ENCODE data around the gene OGFOD1. TPM values are rescaled to one million over a fixed set of nuclear protein-coding genes. Genes with fewer than 3 reads are reported as not detected.

OGFOD1 gene
- total and polyA plus RNA-seq, 3 experiments from 2014 or later = 87.9 to 114 (median 91.9) TPM

DNA sequence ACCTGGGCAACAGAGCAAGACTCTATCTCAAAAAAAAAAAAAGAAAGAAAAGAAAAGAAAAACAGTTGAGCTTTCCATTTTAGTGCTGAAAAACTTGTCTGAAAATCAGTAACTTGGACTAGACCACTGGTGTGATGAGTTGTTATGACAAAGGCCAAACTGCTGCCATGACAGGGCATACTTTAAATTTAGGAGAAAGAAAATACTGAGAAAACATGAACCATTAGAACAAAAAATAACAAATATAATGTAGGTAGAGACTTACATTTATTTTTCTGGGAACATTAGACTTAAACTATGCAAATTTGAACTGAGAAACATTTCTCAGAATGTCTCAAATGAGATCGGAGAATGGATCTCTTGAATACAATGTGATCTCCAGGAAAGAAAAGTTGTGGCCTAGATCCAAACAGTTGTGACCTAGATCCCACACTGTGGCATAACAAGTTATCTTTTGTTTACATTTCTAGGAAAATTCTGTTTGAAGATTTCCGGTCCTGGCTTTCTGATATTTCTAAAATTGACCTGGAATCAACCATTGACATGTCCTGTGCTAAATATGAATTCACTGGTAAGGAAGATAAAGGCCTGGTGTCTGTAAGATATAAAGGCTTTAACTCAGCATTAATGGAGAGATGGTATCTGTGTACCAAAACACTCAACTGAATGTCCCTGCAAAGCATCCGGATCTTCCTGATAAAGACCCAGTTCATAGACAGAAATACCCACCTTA, 10.9 kb downstream of the OGFOD1 start:
- H3K27ac Mint-ChIP-seq = peak overlapping the region in 5 of 8 donors; percentile 11 to 79 (median 54)
- H3K36me3 ChIP-seq (ENCODE audit: insufficient read depth, low read length) = peaks cover 27% of the 10 kb centered on the region
- no peak overlapping the region for H3K4me3 Mint-ChIP-seq
- no peaks in the 10 kb centered on the region for H3K27me3 Mint-ChIP-seq
- ChIA-PET POLR2A (no interaction called here), CTCF (no interaction called here)
- H3K4me3 ChIP-seq (ENCODE audit: low read length) = no peak overlapping the region
- peaks cover 7 to 81% (median 30%) of the 10 kb centered on the region in 3 donors for H3K36me3 Mint-ChIP-seq
- no peaks in the 10 kb centered on the region for H3K9me3 Mint-ChIP-seq
- DNase-seq = no peak
- H3K4me1 Mint-ChIP-seq = peaks cover 3 to 7% (median 6%) of the 10 kb centered on the region in 3 donors
- no peaks in the 10 kb centered on the region for H3K4me1 ChIP-seq (ENCODE audit: insufficient read depth, low read length)
- H3K27me3 ChIP-seq (ENCODE audit: insufficient read depth, low read length, poor library complexity, severe bottlenecking) = no peaks in the 10 kb centered on the region
- H3K27ac ChIP-seq (ENCODE audit: low read depth, low read length) = peak overlapping the region; percentile 38
- H3K9me3 ChIP-seq (ENCODE audit: low read length) = no peaks in the 10 kb centered on the region

DNA sequence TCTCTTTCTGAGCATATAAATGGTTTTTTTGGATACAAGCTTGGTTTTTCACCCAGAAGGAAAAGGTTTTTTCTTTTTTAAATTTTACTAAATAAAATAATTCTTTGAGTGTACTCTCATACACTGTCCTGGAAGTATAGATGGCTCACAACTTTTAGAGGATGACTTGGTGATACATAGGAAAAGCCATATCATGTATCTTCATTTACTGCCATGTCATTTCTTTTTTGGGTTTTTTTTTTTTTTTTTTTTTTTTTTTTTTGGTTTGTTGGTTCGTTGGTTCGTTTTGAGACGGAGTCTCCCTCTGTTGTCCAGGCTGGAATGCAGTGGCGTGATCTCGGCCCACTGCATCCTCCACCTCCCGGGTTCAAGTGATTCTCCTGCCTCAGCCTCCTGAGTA, 11.8 kb downstream of the OGFOD1 start:
- Mint-ChIP-seq H3K27me3 (no peaks in the 10 kb centered on the region), H3K4me3 (no peak overlapping the region), H3K9me3 (no peaks in the 10 kb centered on the region), H3K36me3 (peaks cover 6 to 83% (median 26%) of the 10 kb centered on the region in 3 donors), H3K4me1 (peaks cover 2 to 3% (median 3%) of the 10 kb centered on the region in 3 donors), H3K27ac (no peak overlapping the region)
- no peaks in the 10 kb centered on the region for H3K27me3 ChIP-seq (ENCODE audit: insufficient read depth, low read length, poor library complexity, severe bottlenecking)
- no peaks in the 10 kb centered on the region for H3K9me3 ChIP-seq (ENCODE audit: low read length)
- no peaks in the 10 kb centered on the region for H3K4me1 ChIP-seq (ENCODE audit: insufficient read depth, low read length)
- H3K36me3 ChIP-seq (ENCODE audit: insufficient read depth, low read length) = peaks cover 30% of the 10 kb centered on the region
- POLR2A ChIA-PET = interaction anchor here (0.7 kb wide), 1 partner anchor 333 kb away, joined by 13 read pairs; no protein-coding TSS in a partner anchor
- DNase-seq = no peak
- H3K4me3 ChIP-seq (ENCODE audit: low read length) = no peak overlapping the region
- H3K27ac ChIP-seq (ENCODE audit: low read depth, low read length) = peak overlapping the region; percentile 34
- CTCF ChIA-PET = no interaction called here

DNA sequence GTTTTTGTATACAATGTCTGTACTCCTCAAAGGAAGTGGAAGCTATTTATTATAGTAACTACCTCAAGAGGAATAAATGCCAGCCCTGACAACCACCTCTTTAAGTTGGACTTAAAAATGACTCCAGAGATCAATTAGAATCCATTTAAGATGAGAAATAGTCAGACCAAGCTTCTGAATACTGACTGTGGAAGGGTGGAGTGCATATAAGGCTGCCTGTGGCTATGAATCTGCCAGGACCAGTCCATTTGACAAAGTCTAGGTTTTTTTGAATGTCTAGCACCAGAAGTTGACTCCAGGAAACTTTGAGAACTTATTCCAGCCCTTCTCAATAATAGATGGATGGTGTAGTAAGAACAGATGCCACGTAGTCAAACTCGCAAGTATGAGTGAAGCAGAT, 15.0 kb downstream of the OGFOD1 start:
- CTCF ChIA-PET = interaction anchor here (0.8 kb wide), 1 partner anchor 208 kb away, joined by 3 read pairs; no protein-coding TSS in a partner anchor
- peak overlapping the region in 1 of 8 donors; percentile 81 for H3K27ac Mint-ChIP-seq
- peaks cover 19 to 87% (median 33%) of the 10 kb centered on the region in 3 donors for H3K36me3 Mint-ChIP-seq

DNA sequence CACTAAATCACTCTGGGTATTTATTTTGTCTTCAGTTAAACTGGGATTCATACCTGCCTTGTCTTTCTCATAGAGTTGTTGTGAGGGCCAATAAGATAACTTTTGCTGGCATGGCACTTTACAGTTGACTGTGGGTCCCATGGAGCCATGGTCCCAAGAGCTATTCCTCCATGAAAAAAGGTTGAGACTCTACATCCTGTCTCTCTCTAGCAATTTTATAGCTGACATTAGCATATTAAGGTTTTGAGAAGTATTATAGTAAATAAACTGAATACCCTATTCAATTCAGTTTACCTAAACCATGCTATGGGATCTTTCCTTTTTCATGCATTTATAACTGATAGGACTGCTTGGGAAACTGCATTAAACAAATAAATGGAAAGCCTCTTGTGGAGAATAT, 17.4 kb downstream of the OGFOD1 start:
- peaks cover 0 to 3% (median 2%) of the 10 kb centered on the region in 3 donors for H3K4me1 Mint-ChIP-seq

More for the DNA sequence above, 15.0 kb downstream of the OGFOD1 start:
- H3K27me3 ChIP-seq (ENCODE audit: insufficient read depth, low read length, poor library complexity, severe bottlenecking) = no peaks in the 10 kb centered on the region
- POLR2A ChIA-PET = no interaction called here
- Mint-ChIP-seq H3K4me1 (peaks cover 0 to 3% (median 2%) of the 10 kb centered on the region in 3 donors), H3K4me3 (no peak overlapping the region), H3K9me3 (no peaks in the 10 kb centered on the region), H3K27me3 (no peaks in the 10 kb centered on the region)
- DNase-seq = no peak
- no peaks in the 10 kb centered on the region for H3K9me3 ChIP-seq (ENCODE audit: low read length)
- no peaks in the 10 kb centered on the region for H3K4me1 ChIP-seq (ENCODE audit: insufficient read depth, low read length)
- H3K4me3 ChIP-seq (ENCODE audit: low read length) = no peak overlapping the region
- no peak overlapping the region for H3K27ac ChIP-seq (ENCODE audit: low read depth, low read length)
- peaks cover 51% of the 10 kb centered on the region for H3K36me3 ChIP-seq (ENCODE audit: insufficient read depth, low read length)

DNA sequence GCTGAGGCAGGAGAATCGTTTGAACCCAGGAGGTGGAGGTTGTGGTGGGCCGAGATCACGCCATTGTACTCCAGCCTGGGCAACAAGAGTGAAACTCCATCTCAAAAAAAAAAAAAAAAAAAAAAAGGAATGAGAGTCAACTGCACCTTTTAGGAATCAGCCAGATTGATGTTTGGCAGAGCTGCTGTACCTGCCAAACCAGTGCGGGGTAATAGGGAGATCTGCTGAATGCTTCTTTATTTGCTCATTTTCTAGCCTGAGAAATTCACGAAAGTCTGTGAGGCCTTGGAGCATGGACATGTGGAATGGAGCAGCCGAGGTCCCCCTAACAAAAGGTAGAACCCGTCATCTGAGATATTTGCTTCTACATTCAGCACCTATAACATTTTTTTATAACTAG, 18.4 kb downstream of the OGFOD1 start:
- Histone ChIP-seq H3K4me3 (ENCODE audit: low read length) (no peak overlapping the region), H3K9me3 (ENCODE audit: low read length) (no peaks in the 10 kb centered on the region), H3K27ac (ENCODE audit: low read depth, low read length) (no peak overlapping the region), H3K27me3 (ENCODE audit: insufficient read depth, low read length, poor library complexity, severe bottlenecking) (no peaks in the 10 kb centered on the region), H3K4me1 (ENCODE audit: insufficient read depth, low read length) (no peaks in the 10 kb centered on the region), H3K36me3 (ENCODE audit: insufficient read depth, low read length) (peaks cover 67% of the 10 kb centered on the region)
- H3K27ac Mint-ChIP-seq = peak overlapping the region in 3 of 8 donors; percentile 20 to 79 (median 64)
- no peaks in the 10 kb centered on the region for H3K27me3 Mint-ChIP-seq
- ChIA-PET CTCF (no interaction called here), POLR2A (no interaction called here)
- H3K4me3 Mint-ChIP-seq = no peak overlapping the region
- no peak for DNase-seq
- peaks cover 12 to 87% (median 21%) of the 10 kb centered on the region in 3 donors for H3K36me3 Mint-ChIP-seq
- no peaks in the 10 kb centered on the region for H3K9me3 Mint-ChIP-seq
- H3K4me1 Mint-ChIP-seq = peaks cover 0 to 2% (median 0%) of the 10 kb centered on the region in 3 donors

More for the DNA sequence above, 17.4 kb downstream of the OGFOD1 start:
- H3K27ac ChIP-seq (ENCODE audit: low read depth, low read length) = no peak overlapping the region
- no peak overlapping the region for H3K4me3 ChIP-seq (ENCODE audit: low read length)
- H3K36me3 ChIP-seq (ENCODE audit: insufficient read depth, low read length) = peaks cover 65% of the 10 kb centered on the region
- H3K27me3 ChIP-seq (ENCODE audit: insufficient read depth, low read length, poor library complexity, severe bottlenecking) = no peaks in the 10 kb centered on the region
- H3K27ac Mint-ChIP-seq = peak overlapping the region in 1 of 8 donors; percentile 74
- POLR2A ChIA-PET = no interaction called here
- no peak for DNase-seq
- peaks cover 18 to 92% (median 28%) of the 10 kb centered on the region in 3 donors for H3K36me3 Mint-ChIP-seq
- CTCF ChIA-PET = no interaction called here
- no peaks in the 10 kb centered on the region for H3K9me3 ChIP-seq (ENCODE audit: low read length)
- no peak overlapping the region for H3K4me3 Mint-ChIP-seq
- no peaks in the 10 kb centered on the region for H3K9me3 Mint-ChIP-seq
- no peaks in the 10 kb centered on the region for H3K27me3 Mint-ChIP-seq
- no peaks in the 10 kb centered on the region for H3K4me1 ChIP-seq (ENCODE audit: insufficient read depth, low read length)

DNA sequence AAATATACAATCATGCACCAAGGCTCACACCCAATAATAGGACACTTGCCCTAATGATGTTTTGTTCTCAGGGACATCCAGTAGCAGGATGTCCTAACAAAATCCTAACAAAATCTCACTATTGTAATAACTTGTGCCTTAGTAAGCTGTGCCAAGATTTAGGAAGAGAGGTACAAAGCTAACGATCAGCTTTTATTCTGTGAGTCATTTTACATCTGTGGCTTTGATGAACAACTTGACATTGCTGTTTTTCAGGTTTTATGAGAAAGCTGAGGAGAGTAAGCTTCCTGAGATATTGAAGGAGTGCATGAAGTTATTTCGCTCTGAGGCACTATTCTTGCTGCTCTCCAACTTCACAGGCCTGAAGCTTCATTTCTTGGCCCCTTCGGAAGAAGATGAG, 18.9 kb downstream of the OGFOD1 start:
- H3K27ac Mint-ChIP-seq = peak overlapping the region in 6 of 8 donors; percentile 9 to 73 (median 44)
- H3K27me3 ChIP-seq (ENCODE audit: insufficient read depth, low read length, poor library complexity, severe bottlenecking) = no peaks in the 10 kb centered on the region
- H3K4me1 ChIP-seq (ENCODE audit: insufficient read depth, low read length) = no peaks in the 10 kb centered on the region
- H3K9me3 ChIP-seq (ENCODE audit: low read length) = no peaks in the 10 kb centered on the region
- H3K9me3 Mint-ChIP-seq = no peaks in the 10 kb centered on the region
- peaks cover 0 to 2% (median 0%) of the 10 kb centered on the region in 3 donors for H3K4me1 Mint-ChIP-seq
- peaks cover 72% of the 10 kb centered on the region for H3K36me3 ChIP-seq (ENCODE audit: insufficient read depth, low read length)
- peaks cover 12 to 91% (median 20%) of the 10 kb centered on the region in 3 donors for H3K36me3 Mint-ChIP-seq
- H3K4me3 ChIP-seq (ENCODE audit: low read length) = no peak overlapping the region
- no peaks in the 10 kb centered on the region for H3K27me3 Mint-ChIP-seq
- H3K27ac ChIP-seq (ENCODE audit: low read depth, low read length) = no peak overlapping the region
- ChIA-PET CTCF (no interaction called here), POLR2A (no interaction called here)
- no peak overlapping the region for H3K4me3 Mint-ChIP-seq
- DNase-seq = no peak

DNA sequence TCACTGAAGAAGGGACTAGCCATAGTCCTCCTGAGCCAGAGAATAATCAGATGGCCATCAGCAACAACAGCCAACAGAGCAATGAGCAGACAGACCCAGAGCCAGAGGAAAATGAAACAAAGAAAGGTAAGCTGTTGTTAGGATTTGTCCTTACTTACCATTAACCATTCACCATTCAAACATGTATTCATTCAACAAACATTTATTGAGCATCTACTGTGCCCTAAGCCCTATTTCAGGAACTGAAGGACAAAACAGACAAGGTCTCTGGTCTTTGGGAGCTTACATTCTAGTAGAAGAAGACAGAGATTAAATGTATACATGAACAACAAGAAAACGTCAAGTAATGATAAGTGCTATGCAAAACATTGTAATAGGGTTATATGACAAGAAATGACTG, 19.3 kb downstream of the OGFOD1 start:
- peaks cover 0 to 2% (median 0%) of the 10 kb centered on the region in 3 donors for H3K4me1 Mint-ChIP-seq
- peaks cover 12 to 91% (median 19%) of the 10 kb centered on the region in 3 donors for H3K36me3 Mint-ChIP-seq
- Histone ChIP-seq H3K27ac (ENCODE audit: low read depth, low read length) (no peak overlapping the region), H3K4me3 (ENCODE audit: low read length) (no peak overlapping the region), H3K36me3 (ENCODE audit: insufficient read depth, low read length) (peaks cover 76% of the 10 kb centered on the region), H3K27me3 (ENCODE audit: insufficient read depth, low read length, poor library complexity, severe bottlenecking) (no peaks in the 10 kb centered on the region), H3K9me3 (ENCODE audit: low read length) (no peaks in the 10 kb centered on the region), H3K4me1 (ENCODE audit: insufficient read depth, low read length) (no peaks in the 10 kb centered on the region)
- H3K4me3 Mint-ChIP-seq = no peak overlapping the region
- no peak for DNase-seq
- peak overlapping the region in 5 of 8 donors; percentile 9 to 73 (median 24) for H3K27ac Mint-ChIP-seq
- H3K27me3 Mint-ChIP-seq = no peaks in the 10 kb centered on the region
- ChIA-PET POLR2A (no interaction called here), CTCF (no interaction called here)
- no peaks in the 10 kb centered on the region for H3K9me3 Mint-ChIP-seq

DNA sequence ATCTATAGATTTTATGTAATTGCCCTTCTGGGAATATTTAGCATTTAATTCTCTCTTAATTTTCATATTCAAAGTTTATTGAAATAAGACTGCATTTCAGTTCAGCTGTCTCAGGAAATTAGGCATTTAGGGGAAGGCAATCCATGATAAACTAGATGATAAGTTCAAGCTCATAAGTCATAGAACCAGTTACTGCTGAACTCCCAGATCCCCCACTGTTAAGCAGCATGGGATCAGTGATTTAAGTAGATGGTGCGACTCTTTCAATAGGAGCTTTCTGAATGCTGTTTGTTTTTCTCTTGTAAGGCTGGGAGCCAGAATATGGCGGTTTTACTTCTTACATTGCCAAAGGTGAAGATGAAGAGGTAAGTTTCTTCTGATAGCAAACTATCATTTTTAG, 23.8 kb downstream of the OGFOD1 start:
- POLR2A ChIA-PET = interaction anchor here (0.6 kb wide), 1 partner anchor 24 kb away, joined by 3 read pairs; the partner anchor contains the start of genes NUDT21 and OGFOD1
- Mint-ChIP-seq H3K36me3 (peaks cover 6 to 87% (median 19%) of the 10 kb centered on the region in 3 donors), H3K4me1 (peaks cover 4 to 8% (median 7%) of the 10 kb centered on the region in 3 donors), H3K4me3 (no peak overlapping the region), H3K27ac (peak overlapping the region in 2 of 8 donors; percentile 10 to 11), H3K27me3 (no peaks in the 10 kb centered on the region), H3K9me3 (no peaks in the 10 kb centered on the region)
- H3K27ac ChIP-seq (ENCODE audit: low read depth, low read length) = no peak overlapping the region
- no peaks in the 10 kb centered on the region for H3K9me3 ChIP-seq (ENCODE audit: low read length)
- DNase-seq = no peak
- CTCF ChIA-PET = interaction anchor here (1.2 kb wide), 1 partner anchor 25 kb away, joined by 3 read pairs; no protein-coding TSS in a partner anchor
- peaks cover 57% of the 10 kb centered on the region for H3K36me3 ChIP-seq (ENCODE audit: insufficient read depth, low read length)
- no peaks in the 10 kb centered on the region for H3K4me1 ChIP-seq (ENCODE audit: insufficient read depth, low read length)
- no peak overlapping the region for H3K4me3 ChIP-seq (ENCODE audit: low read length)
- no peaks in the 10 kb centered on the region for H3K27me3 ChIP-seq (ENCODE audit: insufficient read depth, low read length, poor library complexity, severe bottlenecking)
